HG02852 (cell line): Measurements from ENCODE around the gene FOSB.
"Not testable (repeated sequence)": the region's sequence is repeated elsewhere in the genome, so short reads cannot be mapped to it uniquely, and the experiment has no call there.

Experiments
- ATAC-seq: cut with Tn5 transposase; IDR thresholded peaks from one replicate; pipeline ENCODE4 v1.9.1; 2021; ENCODE audit warnings: mild to moderate bottlenecking, moderate library complexity; ENCODE audit not compliant: unreplicated experiment

FOSB gene

GRCh38 chr19:45502111-45502510, 34.3 kb downstream of the FOSB start:
- no peak for ATAC-seq

- ATAC-seq = no peak
These were observed 36.1 kb downstream of the FOSB start for GRCh38 chr19:45503909-45504308.

GRCh38 chr19:45505151-45505995, 37.6 kb downstream of the FOSB start:
- ATAC-seq = no peak

DNA sequence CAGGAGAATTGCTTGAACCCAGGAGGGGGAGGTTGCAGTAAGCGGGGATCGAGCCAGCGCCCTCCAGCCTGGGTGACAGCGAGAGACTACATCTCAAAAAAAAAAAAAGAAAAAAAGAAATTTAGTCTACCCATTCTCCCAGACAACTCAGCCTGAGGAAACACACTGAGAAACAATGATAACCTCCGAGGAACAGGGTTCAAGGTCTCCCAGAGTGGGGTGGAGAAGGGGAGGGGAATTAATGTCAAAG, 38.1 kb downstream of the FOSB start:
- no peak for ATAC-seq

- peak; percentile 59 for ATAC-seq
These were observed 38.6 kb downstream of the FOSB start for GRCh38 chr19:45506246-45506988.

DNA sequence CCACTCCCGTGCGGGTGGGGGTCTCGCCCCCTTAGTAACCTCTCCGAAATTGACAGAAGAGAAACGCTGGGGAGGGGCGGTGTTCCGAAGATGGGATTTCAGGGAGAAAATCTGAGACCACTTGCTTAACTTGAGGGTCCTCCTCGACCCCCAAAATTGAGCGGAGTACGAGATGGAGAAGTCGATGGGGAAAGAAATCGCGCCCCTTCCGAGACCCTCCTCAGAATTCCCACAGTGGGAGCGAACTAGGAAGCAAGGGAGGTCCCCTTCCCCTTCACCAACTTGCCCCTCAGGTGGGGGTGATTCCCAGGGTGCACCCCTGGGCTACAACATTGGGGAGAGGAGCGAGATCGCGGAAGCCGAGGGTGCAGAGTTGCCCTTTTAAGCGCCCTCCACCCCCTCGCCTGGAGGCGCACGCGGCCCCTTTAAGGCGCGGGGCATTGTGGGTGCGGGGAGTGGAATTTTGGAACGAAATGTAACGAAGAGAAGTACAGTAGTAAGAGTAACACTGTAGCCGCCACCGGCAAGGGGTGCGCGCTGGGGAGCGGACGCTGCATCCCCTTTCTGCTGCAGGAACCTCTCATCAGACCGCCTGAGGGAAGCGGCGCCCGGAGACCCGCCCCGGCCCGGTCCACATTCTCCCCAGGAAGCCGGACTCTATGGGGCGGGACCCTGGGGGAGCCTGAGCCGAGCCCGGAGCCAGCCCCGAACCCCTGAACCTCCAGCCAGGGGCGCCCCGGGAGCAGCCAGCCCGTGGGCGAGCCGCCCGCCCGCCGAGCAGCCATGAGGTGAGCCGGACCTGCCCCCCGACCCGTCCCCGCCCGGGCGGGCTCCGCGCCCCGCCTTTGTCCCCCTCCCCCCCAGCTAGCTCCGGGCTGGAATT, 39.4 kb downstream of the FOSB start, which contains the start of gene VASP:
VASP (plus strand) TSS at position 491 of the 883 bp plus-strand sequence; CDS start at position 784, 293 bp downstream.
- ATAC-seq = peak; percentile 44

GRCh38 chr19:45507872-45508416, 40.1 kb downstream of the FOSB start:
- no peak for ATAC-seq

DNA sequence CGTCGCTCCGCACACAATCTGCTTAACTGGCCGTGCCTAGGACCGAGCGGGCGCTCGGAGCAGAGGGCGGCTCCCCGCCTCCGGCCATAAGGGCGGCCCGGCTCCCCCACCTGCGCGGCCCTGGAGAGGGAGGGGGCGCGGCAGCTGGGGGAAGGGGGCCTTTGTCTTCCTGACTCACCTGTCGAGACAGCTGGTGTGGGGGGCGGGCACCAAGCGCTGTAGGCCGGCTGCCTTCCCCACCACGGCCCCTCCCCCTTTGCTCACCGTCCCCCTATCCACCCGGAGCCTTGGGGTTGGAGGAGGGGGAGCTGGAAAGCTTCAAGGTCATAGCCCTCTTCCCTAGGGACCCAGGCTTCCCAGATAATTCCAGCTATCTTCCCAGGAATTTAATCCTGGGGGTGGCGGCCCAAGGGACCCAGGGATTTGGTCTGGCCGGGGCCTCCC, 40.6 kb downstream of the FOSB start:
- ATAC-seq = no peak

DNA sequence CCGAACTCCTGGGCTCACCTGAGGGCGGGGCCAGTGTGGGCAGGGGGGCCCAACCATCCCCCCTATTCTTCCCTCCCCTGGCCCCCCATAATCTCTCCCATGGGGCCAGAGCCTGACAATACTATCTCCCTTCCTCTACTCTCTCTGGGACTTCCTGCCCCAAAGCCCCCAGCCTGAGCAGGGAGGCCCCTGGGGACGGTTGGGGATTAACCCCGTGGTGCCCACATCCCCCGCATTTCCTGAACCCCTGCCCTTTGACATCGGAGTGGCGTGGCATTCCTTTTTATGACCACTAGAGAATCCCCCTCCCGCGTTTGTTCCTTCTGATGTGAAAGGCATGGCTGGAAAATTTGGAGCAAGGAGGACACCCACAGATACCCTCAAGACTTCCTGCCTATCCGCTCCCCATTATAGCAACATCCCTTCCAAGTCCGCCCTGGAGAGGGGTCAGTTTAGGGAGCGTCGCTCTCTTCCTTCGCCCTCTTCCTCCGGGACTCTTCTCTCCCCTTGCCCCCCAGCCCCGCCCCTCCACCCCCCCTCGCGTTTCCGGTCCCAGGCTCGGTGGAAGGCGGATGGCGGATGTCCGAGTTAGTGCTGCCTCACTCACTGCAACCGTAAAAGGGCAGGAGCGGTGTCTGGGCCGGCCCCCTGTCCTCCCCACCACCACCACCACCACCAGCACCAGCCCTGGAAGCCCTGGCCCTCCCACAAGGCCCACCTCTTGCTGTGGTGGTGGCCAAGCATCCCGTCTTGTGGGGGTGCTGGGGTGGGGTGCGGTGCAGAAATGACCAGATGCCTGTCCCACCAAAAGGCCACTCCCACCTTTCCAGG, 41.3 kb downstream of the FOSB start:
- ATAC-seq = no peak

- no peak for ATAC-seq
These were observed 41.9 kb downstream of the FOSB start for GRCh38 chr19:45509692-45510015.

DNA sequence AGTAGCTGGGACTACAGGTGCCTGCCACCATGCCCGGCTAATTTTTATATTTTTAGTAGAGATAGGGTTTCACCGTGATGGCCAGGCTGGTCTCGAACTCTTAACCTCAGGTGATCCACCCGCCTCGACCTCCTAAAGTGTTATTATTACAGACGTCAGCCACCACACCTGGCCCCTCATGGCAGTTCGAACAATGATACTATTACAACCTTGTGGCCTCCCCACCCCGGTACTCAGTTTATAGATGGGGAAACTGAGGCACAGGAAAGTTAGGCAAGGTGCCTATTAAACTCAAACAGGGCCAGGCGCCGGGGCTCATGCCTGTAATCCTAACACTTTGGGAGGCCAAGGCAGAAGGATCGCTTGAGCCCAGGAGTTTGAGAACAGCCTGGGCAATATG, 42.6 kb downstream of the FOSB start:
- ATAC-seq = not testable (repeated sequence)

- ATAC-seq = no peak
These were observed 43.3 kb downstream of the FOSB start for GRCh38 chr19:45511074-45511473.

DNA sequence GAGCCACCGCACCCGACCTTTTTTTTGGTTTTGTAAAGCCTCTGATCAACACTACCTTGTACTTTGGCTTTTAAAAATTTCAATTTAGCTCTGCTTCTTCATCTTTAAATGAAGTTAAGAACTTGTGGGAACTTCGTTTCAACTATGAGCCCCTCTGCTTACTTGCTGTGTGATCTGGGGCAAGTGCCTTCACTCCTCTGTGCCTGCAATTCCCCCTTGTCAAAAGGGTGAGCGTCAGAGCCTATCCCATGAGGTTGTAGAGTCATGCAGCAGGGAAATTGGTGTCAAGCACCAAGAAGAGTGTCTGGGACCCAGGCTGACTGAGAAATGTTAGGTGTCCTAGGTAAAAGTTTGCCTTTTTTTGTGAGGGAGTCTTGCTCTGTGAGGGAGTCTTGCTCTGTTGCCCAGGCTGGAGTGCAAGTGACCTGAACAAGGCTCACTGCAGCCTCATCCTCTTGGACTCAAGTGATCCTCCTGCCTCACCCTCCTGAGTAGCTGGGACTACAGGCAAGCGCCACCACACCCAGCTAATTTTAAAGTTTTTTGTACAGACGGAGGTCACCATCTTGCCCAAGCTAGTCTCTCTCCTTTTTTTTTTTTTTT, 45.2 kb downstream of the FOSB start:
- no peak for ATAC-seq

- no peak for ATAC-seq
These were observed 46.7 kb downstream of the FOSB start for GRCh38 chr19:45514376-45515051.

GRCh38 chr19:45515081-45515624, 47.4 kb downstream of the FOSB start:
- ATAC-seq = no peak

DNA sequence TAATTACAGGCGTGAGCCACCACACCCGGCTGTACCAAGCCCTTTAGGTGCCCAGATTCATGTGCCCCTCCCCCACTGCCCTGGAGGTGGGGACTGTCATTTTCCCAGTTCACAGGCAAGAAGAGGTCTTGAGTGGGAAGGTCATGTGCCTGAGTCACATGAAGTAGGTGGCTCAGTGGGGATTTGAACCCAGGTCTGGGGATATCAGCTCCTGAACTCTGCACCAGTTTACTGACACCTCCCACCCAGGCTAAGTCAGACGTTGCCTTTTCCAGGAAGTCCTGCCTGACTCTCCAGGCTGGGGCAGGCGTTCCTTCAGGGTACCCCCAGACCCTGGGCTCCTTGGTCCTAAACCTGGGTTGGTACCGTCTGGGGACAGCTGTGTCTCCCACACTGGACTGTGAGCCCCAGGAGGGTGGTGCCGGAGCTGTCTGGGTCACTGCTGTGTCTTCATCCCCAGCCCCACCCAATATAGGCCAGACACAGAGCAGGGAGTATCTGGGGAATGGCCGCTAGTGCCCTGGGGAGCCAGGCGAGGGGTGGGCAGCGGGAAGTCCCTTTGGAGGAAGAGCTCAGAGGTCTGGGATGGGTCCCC, 48.1 kb downstream of the FOSB start:
- no peak for ATAC-seq

DNA sequence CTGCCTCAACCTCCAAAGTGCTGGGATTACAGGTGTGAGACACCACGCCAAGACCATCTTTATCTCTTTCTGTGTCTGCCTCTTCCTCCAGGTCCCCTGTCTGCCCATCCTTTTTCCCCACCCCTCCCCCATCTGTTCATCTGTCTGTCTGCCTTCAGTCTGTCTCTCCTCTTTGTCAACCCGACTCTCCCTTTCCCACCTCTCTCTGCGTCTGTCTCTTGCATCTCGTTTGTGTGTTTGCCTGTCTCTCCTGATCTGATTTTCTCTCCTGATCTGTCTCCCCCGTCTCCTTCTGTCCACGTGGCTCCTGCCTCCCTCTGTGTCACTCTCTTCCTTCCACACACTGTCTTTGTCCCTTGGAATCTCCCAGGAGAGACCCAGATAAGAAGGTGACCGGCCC, 49.4 kb downstream of the FOSB start:
- ATAC-seq = no peak

DNA sequence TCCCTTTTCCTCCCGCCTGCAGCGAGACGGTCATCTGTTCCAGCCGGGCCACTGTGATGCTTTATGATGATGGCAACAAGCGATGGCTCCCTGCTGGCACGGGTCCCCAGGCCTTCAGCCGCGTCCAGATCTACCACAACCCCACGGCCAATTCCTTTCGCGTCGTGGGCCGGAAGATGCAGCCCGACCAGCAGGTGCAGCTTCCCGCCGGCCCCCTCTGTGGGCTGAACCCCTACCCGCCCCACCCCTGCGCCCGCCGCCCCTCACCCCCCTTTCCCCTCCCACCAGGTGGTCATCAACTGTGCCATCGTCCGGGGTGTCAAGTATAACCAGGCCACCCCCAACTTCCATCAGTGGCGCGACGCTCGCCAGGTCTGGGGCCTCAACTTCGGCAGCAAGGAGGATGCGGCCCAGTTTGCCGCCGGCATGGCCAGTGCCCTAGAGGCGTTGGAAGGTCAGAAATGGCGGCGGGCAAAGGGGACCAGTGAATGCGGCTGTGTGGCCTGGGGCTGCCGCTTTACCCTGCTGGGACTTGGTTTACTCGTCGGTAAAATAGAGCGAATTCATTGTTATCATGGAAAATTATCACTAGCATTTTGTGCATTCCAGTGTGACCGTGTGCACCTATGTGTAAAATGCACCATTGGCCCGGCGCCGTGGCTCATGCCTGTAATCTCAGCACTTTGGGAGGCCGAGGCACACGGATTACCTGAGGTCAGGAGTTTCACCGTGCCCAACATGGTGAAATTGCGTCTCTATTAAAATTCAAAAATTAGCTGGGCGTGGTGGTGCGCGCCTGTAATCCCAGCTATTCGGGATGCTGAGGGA, 50.1 kb downstream of the FOSB start:
- no peak for ATAC-seq
